Activated CD4-positive, alpha-beta T cell treated with anti-CD3 and anti-CD28 coated beads, Interleukin-2, amount 50 U/mL, for 4 hours (primary cell): Measurements from ENCODE around the gene TNNI3K.

Experiments used
- DNase-seq, 2 experiments: peaks; one replicate each; pipeline ENCODE4 v3.0.0-alpha.2; 2020

Gene TNNI3K

GRCh38 chr1:74583397-74583796 lies 348.2 kb downstream of the TNNI3K start:
- no peak for DNase-seq

- DNase-seq = no peak
Observed at GRCh38 chr1:74584185-74584584, 349.0 kb downstream of the TNNI3K start.

- DNase-seq = no peak
Observed at GRCh38 chr1:74586253-74586897, 351.2 kb downstream of the TNNI3K start.

- no peak for DNase-seq
Observed at GRCh38 chr1:74587888-74588287, 352.7 kb downstream of the TNNI3K start.

- no peak for DNase-seq
Observed at GRCh38 chr1:74590288-74590687, 355.1 kb downstream of the TNNI3K start.

- no peak for DNase-seq
Observed at GRCh38 chr1:74591949-74592348, 356.8 kb downstream of the TNNI3K start.

GRCh38 chr1:74592580-74593355 lies 357.6 kb downstream of the TNNI3K start:
- no peak for DNase-seq
